Gastrocnemius medialis (tissue), 4 donors: ENCODE results near the gene PTX4. TPM values are rescaled to one million over a fixed set of nuclear protein-coding genes. Genes with fewer than 3 reads are reported as not detected.

ENCODE experiments used
- ATAC-seq, 2 donors: fragments of 150-250 bp; one replicate each; pipeline ENCODE4 v1.9.1; 2016
- DNase-seq, 2 donors: peaks; one replicate each; pipeline ENCODE4 v3.0.0-alpha.2; 2019
- H3K27ac ChIP-seq, 4 donors: fragments of 200-600 bp; sonication (generic); 1 replicate in 1 of 4; 2 replicates in 3 of 4; pipeline ENCODE4 v1.5.1; 2016 to 2018; ENCODE audit warnings: mild to moderate bottlenecking in 2 of 4, moderate library complexity in 1 of 4
- H3K27me3 ChIP-seq, 3 donors: fragments of 200-600 bp; sonication (generic) in 2 of 3; 1 replicate in 1 of 3; 2 replicates in 2 of 3; pipeline versions ENCODE4 v1.5.1 to v1.6.0; 2016 to 2019; ENCODE audit warnings: mild to moderate bottlenecking in 1 of 3, moderate library complexity in 1 of 3
- H3K36me3 ChIP-seq, 2 donors: fragments of 200-600 bp; sonication (generic) in 1 of 2; one replicate each; pipeline ENCODE4 v1.5.1; 2017 to 2018
- H3K4me1 ChIP-seq, 2 donors: fragments of 200-600 bp; sonication (generic) in 1 of 2; one replicate each; pipeline ENCODE4 v1.5.1; 2016 to 2017; ENCODE audit warnings: mild to moderate bottlenecking in 2 of 2
- H3K4me3 ChIP-seq, 4 donors: fragments of 200-600 bp; sonication (generic) in 3 of 4; 1 replicate in 1 of 4; 2 replicates in 3 of 4; pipeline ENCODE4 v1.5.1; 2016 to 2019; ENCODE audit warnings: mild to moderate bottlenecking in 2 of 4
- H3K9me3 ChIP-seq, 3 donors: fragments of 200-600 bp; sonication (generic) in 2 of 3; 1 replicate in 1 of 3; 2 replicates in 2 of 3; pipeline ENCODE4 v1.5.1; 2016 to 2019
- POLR2A ChIP-seq, 2 donors: fragments of 450-650 bp; IDR thresholded peaks; one replicate each; pipeline ENCODE4 v1.6.1; 2017; ENCODE audit warnings: antibody characterized with exemption in 2 of 2, mild to moderate bottlenecking in 2 of 2, moderate library complexity in 2 of 2
- in situ Hi-C, 4 donors: fragments of 200-750 bp; cut with MboI; loops; one replicate each; pipeline versions ENCODE4 v1.15.0 to v1.8.0; 2017; ENCODE audit warnings: low sequenced_read_pairs in 4 of 4
- intact Hi-C: fragments of 100-400 bp; cut with DNase I; formaldehyde crosslinking; loops from one replicate; pipeline ENCODE4 v1.15.1; 2023; ENCODE audit warnings: low total_unique reads
- total RNA-seq, 4 donors: library from RNA; depleted of rRNA; stranded (reverse); fragments of >200 nt; gene quantifications; one replicate each; pipeline versions ENCODE4 v1.1.0 to v1.2.3, GENCODE V29; 2016
- TF ChIP-seq, protein P1 (sequence below), 5 experiments: fragments of 450-650 bp in 3 of 5; fragments of 200-600 bp in 2 of 5; sonication (generic) in 2 of 5; IDR thresholded peaks in 4 of 5; conservative IDR thresholded peaks in 1 of 5; 1 replicate in 4 of 5; 2 replicates in 1 of 5; pipeline ENCODE4 v1.5.1; 2016 to 2019; ENCODE audit warnings: antibody characterized with exemption in 5 of 5, mild to moderate bottlenecking in 3 of 5, moderate library complexity in 3 of 5

Gene PTX4
- total RNA-seq, 4 donors from 2014 or later = 0.41 TPM; not detected in 3

DNA sequence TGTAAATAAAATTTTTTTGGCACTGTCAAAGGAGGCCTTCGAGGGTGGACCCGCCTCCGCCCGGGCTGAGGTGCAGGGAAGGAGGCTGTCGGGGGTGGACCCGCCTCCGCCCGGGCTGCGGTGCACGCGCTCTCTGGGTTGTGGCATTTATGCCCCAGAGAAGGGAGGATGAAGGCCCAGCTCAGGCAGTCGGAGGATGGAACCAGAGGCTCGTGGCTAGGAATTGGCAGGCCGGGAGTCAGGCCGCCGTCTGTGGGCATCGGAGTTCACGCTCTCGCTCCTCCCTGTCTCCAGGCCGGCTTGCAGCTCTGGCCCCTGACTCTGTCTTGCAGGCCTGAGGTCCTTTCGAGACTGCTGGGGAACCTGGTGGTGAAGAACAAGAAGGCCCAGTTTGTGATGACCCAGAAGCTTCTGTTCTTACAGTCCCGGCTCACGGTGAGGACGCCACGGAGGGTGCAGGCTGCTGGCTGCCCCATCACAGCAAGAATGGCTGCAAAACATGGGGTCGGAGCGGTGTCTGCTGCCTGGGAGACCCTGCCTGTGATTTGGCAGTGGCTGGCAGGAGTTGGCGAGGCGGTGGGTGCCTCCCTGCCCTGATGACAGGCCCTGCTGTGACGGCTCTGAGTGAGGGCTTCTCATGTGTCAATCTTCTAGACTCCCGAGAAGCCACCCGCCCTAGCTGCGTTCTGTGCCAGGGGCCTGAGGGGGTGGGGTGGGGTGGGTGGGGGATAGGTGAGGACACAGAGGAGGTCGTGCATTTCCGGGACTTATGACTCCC, 10.3 kb upstream of the PTX4 start:
- no peak overlapping the region for H3K27ac ChIP-seq
- in situ Hi-C loops (no loop called here), intact Hi-C loops (loop anchor here (10.0 kb wide), 1 partner anchor 206 kb away; the partner anchor contains the start of gene MAPK8IP3)
- H3K36me3 ChIP-seq = peaks cover 0 to 88% of the 10 kb centered on the region in 2 donors
- TF ChIP-seq, protein P1, sequence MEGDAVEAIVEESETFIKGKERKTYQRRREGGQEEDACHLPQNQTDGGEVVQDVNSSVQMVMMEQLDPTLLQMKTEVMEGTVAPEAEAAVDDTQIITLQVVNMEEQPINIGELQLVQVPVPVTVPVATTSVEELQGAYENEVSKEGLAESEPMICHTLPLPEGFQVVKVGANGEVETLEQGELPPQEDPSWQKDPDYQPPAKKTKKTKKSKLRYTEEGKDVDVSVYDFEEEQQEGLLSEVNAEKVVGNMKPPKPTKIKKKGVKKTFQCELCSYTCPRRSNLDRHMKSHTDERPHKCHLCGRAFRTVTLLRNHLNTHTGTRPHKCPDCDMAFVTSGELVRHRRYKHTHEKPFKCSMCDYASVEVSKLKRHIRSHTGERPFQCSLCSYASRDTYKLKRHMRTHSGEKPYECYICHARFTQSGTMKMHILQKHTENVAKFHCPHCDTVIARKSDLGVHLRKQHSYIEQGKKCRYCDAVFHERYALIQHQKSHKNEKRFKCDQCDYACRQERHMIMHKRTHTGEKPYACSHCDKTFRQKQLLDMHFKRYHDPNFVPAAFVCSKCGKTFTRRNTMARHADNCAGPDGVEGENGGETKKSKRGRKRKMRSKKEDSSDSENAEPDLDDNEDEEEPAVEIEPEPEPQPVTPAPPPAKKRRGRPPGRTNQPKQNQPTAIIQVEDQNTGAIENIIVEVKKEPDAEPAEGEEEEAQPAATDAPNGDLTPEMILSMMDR (IDR thresholded peaks at IDR 0.05 in 4 of 5, conservative IDR thresholded peaks at IDR 0.05 in 1 of 5) = no peak
- TF ChIP-seq POLR2A (IDR thresholded peaks at IDR 0.05) = no peak
- H3K4me3 ChIP-seq = no peak overlapping the region
- no peaks in the 10 kb centered on the region for H3K27me3 ChIP-seq
- DNase-seq (no peak), ATAC-seq (no peak)
- no peaks in the 10 kb centered on the region for H3K9me3 ChIP-seq
- H3K4me1 ChIP-seq = peaks cover 9 to 10% of the 10 kb centered on the region in 2 donors

DNA sequence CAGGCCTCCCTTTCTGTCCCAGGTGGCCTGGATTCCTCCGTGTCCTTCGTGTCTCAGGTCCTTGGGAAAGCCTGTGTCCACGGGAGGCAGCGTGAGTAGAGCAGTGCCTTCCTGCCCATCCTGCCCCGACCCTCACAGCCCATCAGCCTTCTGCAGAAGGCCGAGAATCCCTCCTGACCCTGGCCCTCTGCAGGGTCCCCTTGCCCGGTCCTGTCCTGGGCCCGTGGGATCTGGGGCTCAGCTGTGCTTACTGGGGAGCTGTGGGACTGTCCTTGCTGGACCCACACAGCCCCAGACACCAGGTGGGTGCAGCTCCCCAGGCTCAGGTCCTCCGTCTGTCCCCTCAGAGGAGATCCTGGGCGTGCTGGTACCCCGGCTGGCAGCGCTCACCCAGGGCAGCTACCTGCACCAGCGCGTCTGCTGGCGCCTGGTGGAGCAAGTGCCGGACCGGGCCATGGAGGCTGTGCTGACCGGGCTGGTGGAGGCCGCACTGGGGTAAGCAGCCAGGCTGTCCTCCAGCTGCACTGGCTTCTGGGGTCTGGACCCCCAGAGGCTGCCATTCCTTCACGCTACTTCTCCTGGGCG, 8.4 kb upstream of the PTX4 start:
- Histone ChIP-seq H3K9me3 (no peaks in the 10 kb centered on the region), H3K27me3 (no peaks in the 10 kb centered on the region), H3K36me3 (peaks cover 0 to 70% of the 10 kb centered on the region in 2 donors), H3K4me1 (peaks cover 15 to 20% of the 10 kb centered on the region in 2 donors), H3K4me3 (no peak overlapping the region), H3K27ac (no peak overlapping the region)
- TF ChIP-seq, protein P1 (IDR thresholded peaks at IDR 0.05 in 4 of 5, conservative IDR thresholded peaks at IDR 0.05 in 1 of 5) = no peak
- no peak for TF ChIP-seq POLR2A (IDR thresholded peaks at IDR 0.05)
- DNase-seq (no peak), ATAC-seq (no peak)
- intact Hi-C loops = loop anchor here (10.0 kb wide), 1 partner anchor 208 kb away; the partner anchor contains the start of gene MAPK8IP3
- in situ Hi-C loops = no loop called here

DNA sequence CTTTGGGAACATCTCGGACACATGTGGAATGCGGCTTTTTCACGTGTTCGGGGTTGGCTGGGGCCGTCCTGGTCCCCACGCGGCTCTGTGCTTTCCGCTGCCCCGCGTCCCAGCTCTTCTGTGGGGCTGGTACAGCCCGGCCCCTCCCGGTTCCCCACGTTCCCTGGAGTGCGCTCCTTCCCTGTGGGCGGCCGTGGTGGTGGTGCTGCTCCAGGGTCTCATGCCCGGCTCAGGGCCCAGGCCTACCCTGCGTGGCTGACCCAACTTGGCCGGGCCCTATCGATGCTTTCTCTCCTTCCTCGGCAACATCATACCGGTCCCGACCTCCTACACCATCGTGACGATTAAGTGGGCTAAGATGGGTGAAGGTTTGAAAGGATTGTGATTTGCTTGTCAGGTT, 7.7 kb upstream of the PTX4 start:
- Histone ChIP-seq H3K27ac (no peak overlapping the region), H3K27me3 (no peaks in the 10 kb centered on the region), H3K4me3 (no peak overlapping the region), H3K4me1 (peaks cover 15 to 20% of the 10 kb centered on the region in 2 donors), H3K9me3 (no peaks in the 10 kb centered on the region), H3K36me3 (peaks cover 0 to 64% of the 10 kb centered on the region in 2 donors)
- intact Hi-C loops (loop anchor here (10.0 kb wide), 1 partner anchor 208 kb away; the partner anchor contains the start of gene MAPK8IP3), in situ Hi-C loops (no loop called here)
- no peak for TF ChIP-seq POLR2A (IDR thresholded peaks at IDR 0.05)
- TF ChIP-seq, protein P1 (IDR thresholded peaks at IDR 0.05 in 4 of 5, conservative IDR thresholded peaks at IDR 0.05 in 1 of 5) = no peak
- DNase-seq (no peak), ATAC-seq (no peak)

DNA sequence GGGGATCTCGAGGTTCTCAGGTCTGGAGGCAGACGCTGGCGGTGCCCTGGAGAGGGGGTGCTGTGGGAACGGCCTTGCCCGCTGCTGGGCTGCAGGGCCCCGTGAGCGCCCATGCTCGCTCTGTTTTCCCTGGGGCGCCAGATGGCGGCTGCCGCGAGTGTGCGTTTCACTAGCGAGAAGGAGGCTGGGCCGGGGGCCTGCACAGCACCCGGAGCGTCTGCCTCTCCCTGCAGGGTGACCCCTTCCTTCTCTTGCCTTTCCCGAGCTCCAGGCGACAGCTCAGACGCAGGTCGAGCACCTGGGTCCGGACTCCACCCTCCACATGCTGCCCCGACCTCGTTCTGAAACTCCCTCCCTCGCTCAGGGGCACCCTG, 7.1 kb upstream of the PTX4 start:
- DNase-seq = no peak
- no peak for ATAC-seq
- peaks cover 15 to 20% of the 10 kb centered on the region in 2 donors for H3K4me1 ChIP-seq
- H3K36me3 ChIP-seq = peaks cover 0 to 58% of the 10 kb centered on the region in 2 donors
- in situ Hi-C loops = no loop called here
- H3K27me3 ChIP-seq = no peaks in the 10 kb centered on the region
- intact Hi-C loops = loop anchor here (2.0 to 10.0 kb wide), 2 partner anchors 35 to 209 kb away; partner anchors contain the start of gene MAPK8IP3
- no peak overlapping the region for H3K27ac ChIP-seq
- no peaks in the 10 kb centered on the region for H3K9me3 ChIP-seq
- H3K4me3 ChIP-seq = no peak overlapping the region
- TF ChIP-seq, protein P1 (IDR thresholded peaks at IDR 0.05 in 4 of 5, conservative IDR thresholded peaks at IDR 0.05 in 1 of 5) = no peak
- TF ChIP-seq POLR2A (IDR thresholded peaks at IDR 0.05) = no peak
